Gastroesophageal sphincter (tissue), 4 donors: ENCODE results near the gene P2RX1. TPM values are rescaled to one million over a fixed set of nuclear protein-coding genes. Genes with fewer than 3 reads are reported as not detected.

ENCODE experiments used
- ATAC-seq: fragments of 150-250 bp; one replicate; pipeline ENCODE4 v1.9.1; 2016; ENCODE audit warnings: mild to moderate bottlenecking, moderate library complexity
- H3K27ac ChIP-seq, 4 donors: fragments of 200-600 bp; sonication (generic) in 3 of 4; 1 replicate in 3 of 4; 2 replicates in 1 of 4; pipeline ENCODE4 v1.5.1; 2016 to 2019
- H3K27me3 ChIP-seq: fragments of 200-600 bp; sonication (generic); one replicate; pipeline ENCODE4 v1.5.1; 2019
- H3K36me3 ChIP-seq, 2 donors: fragments of 200-600 bp; sonication (generic); one replicate each; pipeline ENCODE4 v1.5.1; 2019; ENCODE audit warnings: control low read depth in 1 of 2
- H3K4me1 ChIP-seq, 3 donors: fragments of 200-600 bp; sonication (generic); 1 replicate in 2 of 3; 2 replicates in 1 of 3; pipeline ENCODE4 v1.5.1; 2016 to 2019; ENCODE audit warnings: control low read depth in 2 of 3
- H3K4me3 ChIP-seq, 2 donors: fragments of 200-600 bp; sonication (generic); one replicate each; pipeline ENCODE4 v1.5.1; 2019; ENCODE audit warnings: mild to moderate bottlenecking in 1 of 2, moderate library complexity in 1 of 2
- H3K9me3 ChIP-seq, 3 donors: fragments of 200-600 bp; sonication (generic); one replicate each; pipeline ENCODE4 v1.5.1; 2017 to 2019; ENCODE audit warnings: control low read depth in 2 of 3
- EP300 ChIP-seq: sonication (generic); formaldehyde crosslinking; IDR thresholded peaks from one replicate; pipeline ENCODE4 v1.6.1; 2017; ENCODE audit warnings: antibody characterized with exemption, mild to moderate bottlenecking
- POLR2A ChIP-seq, 2 donors: fragments of 450-650 bp; IDR thresholded peaks; one replicate each; pipeline ENCODE4 v1.6.1; 2017; ENCODE audit warnings: antibody characterized with exemption in 2 of 2, mild to moderate bottlenecking in 2 of 2, moderate library complexity in 1 of 2
- POLR2AphosphoS5 ChIP-seq: sonication (generic); formaldehyde crosslinking; IDR thresholded peaks from one replicate; pipeline ENCODE4 v1.6.1; 2017; ENCODE audit warnings: antibody characterized with exemption
- WGBS, 2 donors: methylation state at CpG; one replicate each; pipeline ENCODE4 v1.1.5; 2018; ENCODE audit warnings: low coverage in 1 of 2; 5-methylcytosine and 5-hydroxymethylcytosine counted together
- total RNA-seq, 4 donors: library from RNA; depleted of rRNA; stranded (reverse); fragments of >200 nt; gene quantifications; one replicate each; pipeline ENCODE4 v1.1.0, GENCODE V29; 2016
- TF ChIP-seq, protein P1 (sequence below), 4 experiments: fragments of 200-600 bp in 2 of 4; fragments of 450-650 bp in 2 of 4; sonication (generic) in 1 of 4; IDR thresholded peaks; one replicate each; pipeline ENCODE4 v1.5.1; 2017 to 2019; ENCODE audit warnings: antibody characterized with exemption in 4 of 4, mild to moderate bottlenecking in 2 of 4, moderate library complexity in 2 of 4

The P2RX1 gene
- total RNA-seq, 4 donors from 2014 or later, result 1.6 to 11.6 (median 3.2) TPM

- TF ChIP-seq POLR2AphosphoS5, result no peak
- no peak for TF ChIP-seq POLR2A (IDR thresholded peaks at IDR 0.05)
- TF ChIP-seq, protein P1, sequence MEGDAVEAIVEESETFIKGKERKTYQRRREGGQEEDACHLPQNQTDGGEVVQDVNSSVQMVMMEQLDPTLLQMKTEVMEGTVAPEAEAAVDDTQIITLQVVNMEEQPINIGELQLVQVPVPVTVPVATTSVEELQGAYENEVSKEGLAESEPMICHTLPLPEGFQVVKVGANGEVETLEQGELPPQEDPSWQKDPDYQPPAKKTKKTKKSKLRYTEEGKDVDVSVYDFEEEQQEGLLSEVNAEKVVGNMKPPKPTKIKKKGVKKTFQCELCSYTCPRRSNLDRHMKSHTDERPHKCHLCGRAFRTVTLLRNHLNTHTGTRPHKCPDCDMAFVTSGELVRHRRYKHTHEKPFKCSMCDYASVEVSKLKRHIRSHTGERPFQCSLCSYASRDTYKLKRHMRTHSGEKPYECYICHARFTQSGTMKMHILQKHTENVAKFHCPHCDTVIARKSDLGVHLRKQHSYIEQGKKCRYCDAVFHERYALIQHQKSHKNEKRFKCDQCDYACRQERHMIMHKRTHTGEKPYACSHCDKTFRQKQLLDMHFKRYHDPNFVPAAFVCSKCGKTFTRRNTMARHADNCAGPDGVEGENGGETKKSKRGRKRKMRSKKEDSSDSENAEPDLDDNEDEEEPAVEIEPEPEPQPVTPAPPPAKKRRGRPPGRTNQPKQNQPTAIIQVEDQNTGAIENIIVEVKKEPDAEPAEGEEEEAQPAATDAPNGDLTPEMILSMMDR (IDR thresholded peaks at IDR 0.05), result no peak
- TF ChIP-seq EP300, result no peak
- Histone ChIP-seq H3K27me3 (no peaks in the 10 kb centered on the region), H3K4me1 (peaks cover 0 to 10% (median 0%) of the 10 kb centered on the region in 3 donors), H3K36me3 (peaks cover 0 to 33% of the 10 kb centered on the region in 2 donors), H3K4me3 (no peak overlapping the region), H3K9me3 (no peaks in the 10 kb centered on the region), H3K27ac (no peak overlapping the region)
- ATAC-seq, result no peak
- 90 to 100% methylated on average over 2 to 3 of the region's 10 CpGs for WGBS, 2 donors
Measured at GRCh38 chr17:3864534-3864933, 51.7 kb downstream of the P2RX1 start.

DNA sequence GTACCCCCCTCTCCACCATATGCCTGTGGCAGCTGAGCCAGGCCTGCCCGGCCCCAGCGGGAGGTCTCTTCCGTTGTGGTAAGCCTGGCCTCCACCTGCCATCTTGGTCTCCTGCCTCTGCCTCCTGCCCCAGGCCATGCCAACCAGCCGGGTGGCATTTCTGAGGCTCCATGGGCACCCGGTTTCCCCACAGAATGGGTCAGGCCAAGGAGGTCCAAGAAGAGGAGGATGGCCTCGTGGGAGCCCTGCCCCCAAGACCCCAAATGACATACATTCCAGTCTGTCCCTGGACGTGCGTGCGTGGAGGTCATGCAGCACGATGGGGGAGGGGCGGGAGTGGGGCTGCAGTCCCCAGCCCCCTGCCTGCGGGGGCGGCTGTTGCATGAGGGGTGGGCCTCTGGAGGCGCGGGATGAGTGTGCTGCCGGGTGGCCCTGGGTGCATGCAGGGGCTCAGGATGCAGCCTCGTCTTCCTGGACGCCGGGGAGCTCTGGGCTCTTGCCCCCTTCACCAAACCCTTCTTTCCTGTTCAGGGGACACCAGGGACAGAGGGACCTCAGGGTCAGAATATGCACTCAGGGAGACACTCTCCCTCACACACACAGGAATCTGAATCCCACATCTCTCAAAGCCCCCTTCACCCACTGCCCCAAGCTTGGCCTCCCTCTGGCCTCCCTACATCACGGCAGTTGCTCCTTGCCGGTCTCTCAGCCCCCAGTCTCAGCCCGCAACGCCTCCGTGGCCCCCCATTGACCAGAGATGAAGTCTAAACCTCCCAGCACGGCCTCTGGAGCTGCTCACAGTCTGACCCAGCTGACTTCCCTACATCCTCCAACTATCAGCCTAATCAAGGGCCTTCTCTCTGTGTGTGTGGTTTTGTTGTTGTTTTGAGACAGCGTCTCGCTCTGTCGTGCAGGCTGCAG is 54.2 kb downstream of the P2RX1 start:
- Histone ChIP-seq H3K36me3 (peaks cover 0 to 26% of the 10 kb centered on the region in 2 donors), H3K9me3 (no peaks in the 10 kb centered on the region), H3K4me3 (no peak overlapping the region), H3K27ac (no peak overlapping the region), H3K4me1 (peaks cover 0 to 10% (median 0%) of the 10 kb centered on the region in 3 donors), H3K27me3 (no peaks in the 10 kb centered on the region)
- no peak for ATAC-seq
- TF ChIP-seq EP300 (no peak), POLR2AphosphoS5 (no peak), POLR2A (IDR thresholded peaks at IDR 0.05) (no peak)
- TF ChIP-seq, protein P1 (IDR thresholded peaks at IDR 0.05), result no peak
- WGBS, 2 donors, result 82 to 85% methylated on average over 7 to 9 of the region's 28 CpGs

- no peak overlapping the region for H3K27ac ChIP-seq
- TF ChIP-seq POLR2AphosphoS5 (no peak), POLR2A (IDR thresholded peaks at IDR 0.05) (no peak), EP300 (no peak)
- TF ChIP-seq, protein P1 (IDR thresholded peaks at IDR 0.05), result no peak
- no peaks in the 10 kb centered on the region for H3K9me3 ChIP-seq
- H3K27me3 ChIP-seq, result no peaks in the 10 kb centered on the region
- peaks cover 0 to 10% (median 0%) of the 10 kb centered on the region in 3 donors for H3K4me1 ChIP-seq
- 83 to 94% methylated on average over 7 to 11 of the region's 30 CpGs for WGBS, 2 donors
- ATAC-seq, result no peak
- H3K36me3 ChIP-seq, result peaks cover 0 to 26% of the 10 kb centered on the region in 2 donors
- no peak overlapping the region for H3K4me3 ChIP-seq
Measured at GRCh38 chr17:3860939-3861700, 55.1 kb downstream of the P2RX1 start.

- TF ChIP-seq, protein P1 (IDR thresholded peaks at IDR 0.05), result no peak
- TF ChIP-seq POLR2AphosphoS5 (no peak), POLR2A (IDR thresholded peaks at IDR 0.05) (no peak), EP300 (no peak)
- WGBS, 2 donors, result 70 to 84% methylated on average over 7 of the region's 9 CpGs
- H3K27ac ChIP-seq, result no peak overlapping the region
- no peak for ATAC-seq
- H3K36me3 ChIP-seq, result peaks cover 0 to 26% of the 10 kb centered on the region in 2 donors
- H3K27me3 ChIP-seq, result no peaks in the 10 kb centered on the region
- H3K9me3 ChIP-seq, result no peaks in the 10 kb centered on the region
- H3K4me3 ChIP-seq, result no peak overlapping the region
- peaks cover 0 to 4% (median 0%) of the 10 kb centered on the region in 3 donors for H3K4me1 ChIP-seq
Measured at GRCh38 chr17:3859940-3860339, 56.3 kb downstream of the P2RX1 start.
